Measurements from ENCODE around the gene SGO1. TPM values are rescaled to one million over a fixed set of nuclear protein-coding genes. Genes with fewer than 3 reads are reported as not detected.

Gene SGO1
- total RNA-seq, 1 experiment from 2014 or later, result 23.5 TPM

GRCh38 chr3:20140881-20141280 is 45.1 kb downstream of the SGO1 start:
- no peak overlapping the region for H3K4me3 ChIP-seq (replicated peaks in 1 of 2; ENCODE audit: low read depth in 1 of 2, low read length in 2 of 2)
- no peak overlapping the region for H3K4me2 ChIP-seq (ENCODE audit: low read length)
- no peaks in the 10 kb centered on the region for H3K9me2 ChIP-seq (ENCODE audit: insufficient read depth)
- no peaks in the 10 kb centered on the region for H3K9me3 ChIP-seq (ENCODE audit: control insufficient read depth in 1 of 2, insufficient read depth in 1 of 2, low read depth in 1 of 2, low read length in 2 of 2)
- H3K4me1 ChIP-seq (ENCODE audit: control insufficient read depth in 1 of 2, insufficient read depth in 2 of 2, low read length in 2 of 2), result no peaks in the 10 kb centered on the region
- no peak for TF ChIP-seq CBX3 (IDR thresholded peaks at IDR 0.05; ENCODE audit: low read depth)
- TF ChIP-seq, protein P1, sequence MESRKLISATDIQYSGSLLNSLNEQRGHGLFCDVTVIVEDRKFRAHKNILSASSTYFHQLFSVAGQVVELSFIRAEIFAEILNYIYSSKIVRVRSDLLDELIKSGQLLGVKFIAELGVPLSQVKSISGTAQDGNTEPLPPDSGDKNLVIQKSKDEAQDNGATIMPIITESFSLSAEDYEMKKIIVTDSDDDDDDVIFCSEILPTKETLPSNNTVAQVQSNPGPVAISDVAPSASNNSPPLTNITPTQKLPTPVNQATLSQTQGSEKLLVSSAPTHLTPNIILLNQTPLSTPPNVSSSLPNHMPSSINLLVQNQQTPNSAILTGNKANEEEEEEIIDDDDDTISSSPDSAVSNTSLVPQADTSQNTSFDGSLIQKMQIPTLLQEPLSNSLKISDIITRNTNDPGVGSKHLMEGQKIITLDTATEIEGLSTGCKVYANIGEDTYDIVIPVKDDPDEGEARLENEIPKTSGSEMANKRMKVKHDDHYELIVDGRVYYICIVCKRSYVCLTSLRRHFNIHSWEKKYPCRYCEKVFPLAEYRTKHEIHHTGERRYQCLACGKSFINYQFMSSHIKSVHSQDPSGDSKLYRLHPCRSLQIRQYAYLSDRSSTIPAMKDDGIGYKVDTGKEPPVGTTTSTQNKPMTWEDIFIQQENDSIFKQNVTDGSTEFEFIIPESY (IDR thresholded peaks at IDR 0.05; ENCODE audit: extremely low read depth, insufficient replicate concordance, low read length), result no peak
- TF ChIP-seq FOSL1 (IDR thresholded peaks at IDR 0.05; ENCODE audit: low read depth), result no peak
- TF ChIP-seq ZFX (IDR thresholded peaks at IDR 0.05), result no peak
- TF ChIP-seq, protein P2, sequence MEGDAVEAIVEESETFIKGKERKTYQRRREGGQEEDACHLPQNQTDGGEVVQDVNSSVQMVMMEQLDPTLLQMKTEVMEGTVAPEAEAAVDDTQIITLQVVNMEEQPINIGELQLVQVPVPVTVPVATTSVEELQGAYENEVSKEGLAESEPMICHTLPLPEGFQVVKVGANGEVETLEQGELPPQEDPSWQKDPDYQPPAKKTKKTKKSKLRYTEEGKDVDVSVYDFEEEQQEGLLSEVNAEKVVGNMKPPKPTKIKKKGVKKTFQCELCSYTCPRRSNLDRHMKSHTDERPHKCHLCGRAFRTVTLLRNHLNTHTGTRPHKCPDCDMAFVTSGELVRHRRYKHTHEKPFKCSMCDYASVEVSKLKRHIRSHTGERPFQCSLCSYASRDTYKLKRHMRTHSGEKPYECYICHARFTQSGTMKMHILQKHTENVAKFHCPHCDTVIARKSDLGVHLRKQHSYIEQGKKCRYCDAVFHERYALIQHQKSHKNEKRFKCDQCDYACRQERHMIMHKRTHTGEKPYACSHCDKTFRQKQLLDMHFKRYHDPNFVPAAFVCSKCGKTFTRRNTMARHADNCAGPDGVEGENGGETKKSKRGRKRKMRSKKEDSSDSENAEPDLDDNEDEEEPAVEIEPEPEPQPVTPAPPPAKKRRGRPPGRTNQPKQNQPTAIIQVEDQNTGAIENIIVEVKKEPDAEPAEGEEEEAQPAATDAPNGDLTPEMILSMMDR (IDR thresholded peaks at IDR 0.05 in 2 of 3, conservative IDR thresholded peaks at IDR 0.05 in 1 of 3; ENCODE audit: borderline replicate concordance in 1 of 3, insufficient read depth in 1 of 3, low read depth in 2 of 3, low read length in 2 of 3), result no peak
- no peak for TF ChIP-seq EZH2 (IDR thresholded peaks at IDR 0.05)
- TF ChIP-seq YY1 (IDR thresholded peaks at IDR 0.05; ENCODE audit: extremely low read depth, insufficient replicate concordance, low read depth, low read length), result no peak
- TF ChIP-seq REST (IDR thresholded peaks at IDR 0.05; ENCODE audit: low read depth), result no peak
- no peak for TF ChIP-seq SP1 (IDR thresholded peaks at IDR 0.05; ENCODE audit: low read depth)
- no peak for TF ChIP-seq SIN3A (IDR thresholded peaks at IDR 0.05; ENCODE audit: low read depth)
- TF ChIP-seq POLR2AphosphoS5 (IDR thresholded peaks at IDR 0.05; ENCODE audit: low read depth, low read length), result no peak
- TF ChIP-seq POLR2A (IDR thresholded peaks at IDR 0.05; ENCODE audit: borderline replicate concordance, extremely low read depth, insufficient read depth, insufficient read length), result no peak
- no peak for TF ChIP-seq CEBPB (IDR thresholded peaks at IDR 0.05; ENCODE audit: low read depth)
- TF ChIP-seq, protein P3, sequence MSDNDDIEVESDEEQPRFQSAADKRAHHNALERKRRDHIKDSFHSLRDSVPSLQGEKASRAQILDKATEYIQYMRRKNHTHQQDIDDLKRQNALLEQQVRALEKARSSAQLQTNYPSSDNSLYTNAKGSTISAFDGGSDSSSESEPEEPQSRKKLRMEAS (IDR thresholded peaks at IDR 0.05), result no peak
- no peak for TF ChIP-seq EZH2phosphoT487 (IDR thresholded peaks at IDR 0.05; ENCODE audit: borderline replicate concordance)
- no peak for TF ChIP-seq ZNF274 (IDR thresholded peaks at IDR 0.05; ENCODE audit: low read depth, low read length)
- no peak for TF ChIP-seq RAD21 (IDR thresholded peaks at IDR 0.05; ENCODE audit: low read depth)
- no peak for TF ChIP-seq ELF1 (IDR thresholded peaks at IDR 0.05; ENCODE audit: borderline replicate concordance, low read depth)
- ChIA-PET POLR2A (no interaction called here), CTCF (no interaction called here), RAD21 (ENCODE audit: low non-redundant PET in 1 of 2, low total read pairs in 2 of 2, uncharacterized antibody in 2 of 2, unreplicated experiment in 2 of 2) (no interaction called here)
- H3K27me3 ChIP-seq (ENCODE audit: insufficient read depth, low read length), result no peaks in the 10 kb centered on the region
- no peak for ATAC-seq
- H3K27ac ChIP-seq (ENCODE audit: low read depth, low read length), result no peak overlapping the region
- H2AFZ ChIP-seq (ENCODE audit: low read depth, low read length, poor library complexity, severe bottlenecking), result no peak overlapping the region
- no peak for DNase-seq (ENCODE audit: low read depth, low spot score)
- no peaks in the 10 kb centered on the region for H3K36me3 ChIP-seq (ENCODE audit: control insufficient read depth in 1 of 2, insufficient read depth in 2 of 2, low read length in 2 of 2)
- intact Hi-C loops (cut with micrococcal nuclease), result no loop called here
- no peaks in the 10 kb centered on the region for H3K79me2 ChIP-seq (ENCODE audit: insufficient read depth, low read length)
- no TSS peak for BruUV-seq (replicated peaks)
- H4K20me1 ChIP-seq (ENCODE audit: insufficient read depth), result no peaks in the 10 kb centered on the region
- H3K9ac ChIP-seq (ENCODE audit: low read length), result no peak overlapping the region

Data from HCT116 (cell line).